Fibroblast of skin of right quadriceps (primary cell): ENCODE measurements around the gene PCED1A.
"Not testable (repeated sequence)": the region's sequence is repeated elsewhere in the genome, so short reads cannot be mapped to it uniquely, and the experiment has no call there.

ENCODE experiments used
- DNase-seq: peaks from one replicate; pipeline ENCODE4 v3.0.0-alpha.2; 2013

PCED1A gene

DNA sequence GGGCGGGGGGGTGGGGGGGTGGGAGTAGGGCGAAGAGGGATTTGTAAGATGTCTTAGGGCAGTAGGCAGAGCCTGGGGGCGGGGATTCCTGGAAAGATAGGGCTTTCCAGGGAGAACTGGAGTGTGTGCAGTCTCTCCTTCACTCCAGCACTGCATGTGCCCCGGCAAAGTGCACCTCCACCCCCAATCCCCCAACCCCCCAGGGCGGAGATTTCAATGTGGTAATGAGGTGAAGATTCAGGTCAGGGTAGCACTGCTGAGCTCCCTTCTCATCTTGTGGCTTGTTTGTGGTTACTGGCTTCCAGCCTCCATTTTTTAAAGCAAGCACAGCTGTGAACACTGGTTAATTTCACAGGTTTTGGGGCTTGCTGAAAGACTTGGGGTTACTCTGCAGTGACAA is 18.4 kb downstream of the PCED1A start:
- peak; percentile 67 for DNase-seq

GRCh38 chr20:2820896-2821869 is 19.3 kb downstream of the PCED1A start:
- no peak for DNase-seq

DNA sequence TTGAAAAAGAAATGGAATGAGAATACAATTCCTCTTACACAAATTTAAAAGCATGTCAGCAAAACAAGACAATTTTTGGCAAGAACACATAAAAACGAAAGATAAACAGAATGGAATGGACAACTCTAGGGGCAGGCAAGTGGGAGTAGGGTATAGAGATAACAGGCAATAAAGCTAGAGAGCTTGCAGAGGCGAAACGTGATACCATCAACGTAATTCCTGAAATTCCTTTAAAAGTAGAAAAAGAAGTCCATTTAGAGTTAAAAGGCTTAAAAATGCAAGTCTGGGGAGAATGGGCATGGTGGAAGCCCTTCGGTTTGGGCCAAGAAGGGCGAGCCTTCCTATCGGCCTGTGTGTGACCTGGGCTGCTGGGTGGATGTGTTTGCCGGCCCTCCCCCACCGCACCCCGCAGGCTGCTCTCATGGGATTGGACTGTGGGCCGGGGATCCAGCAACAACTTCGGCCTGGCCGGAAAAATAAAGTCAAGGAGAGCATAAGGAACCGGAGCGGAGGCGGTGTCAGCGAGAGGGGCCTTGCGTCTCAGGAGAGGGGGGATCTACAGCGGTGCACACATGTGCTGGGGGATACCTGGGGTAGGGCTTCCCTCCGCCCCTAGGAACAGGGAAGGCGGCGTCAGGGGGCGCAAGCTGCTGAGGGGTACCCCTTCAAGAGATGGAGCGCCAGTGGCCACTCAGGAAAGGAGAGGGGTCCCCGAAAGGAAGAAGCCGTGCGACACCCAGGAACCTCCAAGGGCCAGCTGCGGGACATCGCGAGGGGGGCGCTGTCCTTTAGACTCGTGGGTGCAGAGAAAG is 20.2 kb downstream of the PCED1A start:
- peak; percentile 73 for DNase-seq

- no peak for DNase-seq
These were observed 22.4 kb downstream of the PCED1A start for GRCh38 chr20:2817891-2818595.

- no peak for DNase-seq
These were observed 23.1 kb downstream of the PCED1A start for GRCh38 chr20:2817341-2817726.

- no peak for DNase-seq
These were observed 23.7 kb downstream of the PCED1A start for GRCh38 chr20:2816583-2817340.

GRCh38 chr20:2816030-2816582 is 24.3 kb downstream of the PCED1A start, which contains the start of gene TMEM239:
TMEM239 (plus strand) TSS chr20:2816364; CDS start chr20:2816555, 191 bp downstream.
- no peak for DNase-seq

GRCh38 chr20:2815242-2815900 is 25.1 kb downstream of the PCED1A start:
- DNase-seq: no peak

DNA sequence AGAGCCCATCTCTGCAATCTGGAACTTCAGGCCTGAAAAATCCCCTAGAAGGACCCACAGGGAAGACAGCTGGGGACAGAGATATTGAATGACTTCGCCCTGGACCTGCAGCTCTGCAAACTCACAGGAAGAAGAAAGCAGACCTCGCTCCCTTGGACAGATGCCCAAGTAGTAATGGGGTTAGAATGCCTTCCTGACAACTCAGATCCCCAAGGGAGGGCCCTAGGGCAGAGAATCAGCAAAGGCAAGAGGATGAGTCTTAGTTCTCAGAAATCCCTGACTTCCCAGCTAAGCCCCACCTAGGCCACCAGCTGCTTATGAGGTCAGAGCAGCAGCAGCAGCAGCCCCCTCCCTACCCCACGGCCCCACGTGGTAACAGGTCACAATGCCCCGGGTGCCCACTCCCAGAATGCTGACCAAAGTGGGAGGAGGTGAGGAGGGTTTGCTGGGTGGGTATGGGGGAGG is 25.8 kb downstream of the PCED1A start, which contains the start of gene C20orf141:
Gene C20orf141, plus strand, starts transcription at position 401 of the 465 bp plus-strand sequence. CDS start 198 bp downstream, outside the sequence.
- DNase-seq: peak; percentile 100

DNA sequence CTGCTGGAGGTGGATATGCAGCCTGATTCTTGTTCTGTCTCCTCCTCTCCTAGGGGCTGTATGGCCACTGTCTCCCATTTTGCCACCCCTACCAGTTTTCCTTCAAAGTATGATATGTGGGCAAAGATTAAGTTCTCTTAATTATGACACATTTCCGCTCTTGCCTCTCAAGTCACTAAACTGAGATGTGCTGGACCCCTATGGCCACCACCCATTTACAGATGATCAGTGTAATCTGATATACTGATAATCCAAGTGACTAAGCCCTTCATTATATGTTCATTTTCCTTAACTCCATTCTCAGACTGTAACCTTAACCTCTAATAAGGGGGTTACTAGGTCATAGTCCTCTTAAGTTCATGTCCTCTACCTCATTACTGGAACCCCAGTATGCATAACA is 26.4 kb downstream of the PCED1A start:
- no peak for DNase-seq

- DNase-seq: no peak
These were observed 28.3 kb downstream of the PCED1A start for GRCh38 chr20:2812189-2812588.

- DNase-seq: no peak
These were observed 30.8 kb downstream of the PCED1A start for GRCh38 chr20:2809690-2810089.

GRCh38 chr20:2807929-2808328 is 32.5 kb downstream of the PCED1A start:
- not testable (repeated sequence) for DNase-seq

DNA sequence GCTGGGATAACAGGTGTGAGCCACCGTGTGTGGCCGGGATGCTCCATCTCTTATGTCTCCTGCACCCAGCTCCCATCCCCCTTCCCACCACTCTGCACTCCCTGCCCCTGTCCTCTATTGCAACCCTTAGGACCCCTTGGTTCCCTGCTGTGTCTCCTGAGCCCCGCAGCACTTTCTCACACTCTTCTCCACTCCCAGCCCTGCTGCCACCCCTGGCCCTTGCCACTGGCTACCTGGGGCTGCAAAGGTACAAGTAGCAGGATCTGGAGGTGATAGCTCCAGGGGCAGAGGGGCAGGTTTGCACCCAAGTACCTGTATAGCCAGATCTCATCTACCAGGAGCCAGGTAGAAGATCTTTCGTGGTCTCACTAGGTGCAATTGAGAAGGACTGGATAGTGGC is 33.4 kb downstream of the PCED1A start:
- no peak for DNase-seq

- no peak for DNase-seq
These were observed 34.1 kb downstream of the PCED1A start for GRCh38 chr20:2806351-2806701.

- DNase-seq: no peak
These were observed 34.6 kb downstream of the PCED1A start for GRCh38 chr20:2805689-2806350.

- DNase-seq: no peak
These were observed 35.4 kb downstream of the PCED1A start for GRCh38 chr20:2804852-2805688.

GRCh38 chr20:2804041-2804828 is 36.2 kb downstream of the PCED1A start:
- DNase-seq: no peak

GRCh38 chr20:2801286-2801728 is 39.1 kb downstream of the PCED1A start:
- no peak for DNase-seq
